HG02981 (cell line): ENCODE data around the gene DCLK1.
"Not testable (repeated sequence)": the region's sequence is repeated elsewhere in the genome, so short reads cannot be mapped to it uniquely, and the experiment has no call there.

Experiments
- ATAC-seq: cut with Tn5 transposase; IDR thresholded peaks from one replicate; pipeline ENCODE4 v1.9.1; 2021; ENCODE audit warnings: mild to moderate bottlenecking, moderate library complexity; ENCODE audit not compliant: unreplicated experiment

DCLK1 gene

DNA sequence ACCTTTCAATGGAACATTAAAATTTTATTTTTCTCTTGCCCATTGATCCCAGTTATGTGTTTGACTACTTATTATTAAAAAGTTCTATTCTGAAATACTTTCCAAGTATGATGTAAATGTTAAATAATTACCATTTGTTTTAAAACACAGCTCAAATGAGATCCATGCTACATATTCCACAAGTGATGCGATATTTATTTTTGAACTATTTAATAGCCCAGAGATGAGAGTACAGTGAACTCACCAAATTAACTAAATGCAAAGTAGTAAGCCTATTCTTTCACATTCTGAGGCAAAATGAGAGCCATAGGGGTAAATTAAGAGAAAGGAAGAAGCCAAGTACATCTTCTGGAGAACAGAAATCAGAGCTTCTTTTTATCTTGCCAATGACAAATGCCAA is 1.2 kb upstream of the DCLK1 start:
- no peak for ATAC-seq

DNA sequence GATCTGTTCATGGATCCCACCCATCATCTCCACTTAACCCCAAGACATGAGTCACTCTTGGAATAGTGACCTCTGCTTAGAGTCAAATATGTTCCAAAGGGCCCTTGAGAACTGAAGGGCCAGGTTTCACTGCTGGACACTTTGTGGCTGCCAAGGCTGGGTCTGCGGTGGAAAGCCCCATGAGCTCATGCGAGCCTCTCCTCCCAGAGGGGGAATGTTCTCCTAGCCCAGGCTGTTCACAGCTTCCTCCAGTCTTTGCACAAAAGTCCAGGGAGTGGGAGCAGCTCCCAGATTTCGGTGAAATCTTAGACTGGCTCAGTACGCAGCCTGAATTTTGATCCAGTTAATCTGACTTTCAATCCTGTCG is 732 bp upstream of the DCLK1 start:
- no peak for ATAC-seq

DNA sequence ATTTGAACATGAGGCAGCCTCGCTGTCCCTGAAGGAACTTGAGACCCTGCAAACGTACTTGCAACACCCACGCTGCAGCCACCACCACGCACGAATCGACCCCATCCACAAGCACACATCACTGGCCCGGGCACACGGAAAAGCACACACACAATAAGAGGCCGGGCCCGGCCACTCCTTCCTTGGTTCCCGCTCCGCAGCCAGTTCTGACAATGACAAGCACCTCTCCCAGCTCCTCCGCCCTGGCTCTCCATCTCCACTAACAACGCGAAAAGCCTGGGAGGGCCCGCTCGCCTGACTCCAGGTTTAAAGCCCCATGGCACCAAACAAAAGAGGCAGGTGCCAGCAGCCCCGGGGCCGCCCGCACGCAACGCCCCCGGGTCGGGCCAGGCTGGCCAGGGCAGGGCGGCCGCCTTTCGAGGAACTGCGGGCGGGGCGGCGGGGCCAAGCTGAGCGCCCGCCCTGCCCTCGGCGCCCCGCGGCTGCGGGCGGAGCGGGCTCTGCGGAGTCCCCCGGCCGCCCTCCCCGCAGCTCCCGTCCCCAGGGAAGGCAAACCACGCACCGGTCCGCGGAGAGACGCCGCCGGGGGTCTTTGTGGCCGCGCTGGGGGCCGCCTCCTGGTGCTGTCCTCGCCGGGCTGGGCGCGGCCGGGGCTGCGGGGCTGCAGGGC is 495 bp downstream of the DCLK1 start:
- no peak for ATAC-seq

GRCh38 chr13:36130193-36130551 is 1.0 kb downstream of the DCLK1 start:
- ATAC-seq: no peak

DNA sequence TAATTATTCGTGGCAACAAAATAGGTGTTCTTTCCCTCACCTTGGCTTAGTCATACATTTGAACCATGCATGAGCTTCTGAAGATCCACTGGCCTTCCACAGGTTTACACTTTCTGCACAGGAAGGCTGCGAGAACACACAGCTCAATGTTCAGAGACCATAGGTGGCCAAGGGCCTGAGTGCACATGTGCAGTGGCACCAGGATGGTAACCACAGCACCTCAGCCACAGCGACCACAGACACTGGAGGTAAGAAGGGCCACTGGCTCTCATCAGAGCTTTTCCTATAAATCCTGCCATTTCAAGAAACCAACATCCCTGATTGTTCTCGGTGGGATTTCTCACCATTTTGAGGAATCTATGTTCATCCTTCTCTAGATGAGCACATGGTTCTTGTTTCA is 1.6 kb downstream of the DCLK1 start:
- no peak for ATAC-seq

DNA sequence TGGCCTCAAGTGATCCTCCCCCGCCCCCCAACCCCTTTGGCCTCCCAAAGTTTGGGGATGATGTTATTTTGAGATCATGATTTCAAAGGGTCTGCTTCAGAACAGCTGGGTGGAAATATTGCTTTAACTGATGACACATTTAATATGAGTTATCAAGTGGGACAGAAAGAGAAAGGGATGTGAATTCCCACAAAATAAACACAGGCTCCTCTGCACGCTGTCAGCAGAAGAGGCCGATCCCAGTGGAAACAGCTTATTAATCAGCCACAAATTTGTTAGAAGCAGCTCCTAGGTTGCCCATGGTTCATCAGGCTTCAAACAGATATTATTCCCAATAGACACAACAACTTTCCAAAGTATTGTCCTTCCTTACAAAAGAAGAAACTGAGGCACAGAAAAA is 4.7 kb downstream of the DCLK1 start:
- ATAC-seq: no peak

GRCh38 chr13:36125841-36126240 is 5.3 kb downstream of the DCLK1 start:
- no peak for ATAC-seq

GRCh38 chr13:36124236-36124822 is 6.9 kb downstream of the DCLK1 start:
- no peak for ATAC-seq

DNA sequence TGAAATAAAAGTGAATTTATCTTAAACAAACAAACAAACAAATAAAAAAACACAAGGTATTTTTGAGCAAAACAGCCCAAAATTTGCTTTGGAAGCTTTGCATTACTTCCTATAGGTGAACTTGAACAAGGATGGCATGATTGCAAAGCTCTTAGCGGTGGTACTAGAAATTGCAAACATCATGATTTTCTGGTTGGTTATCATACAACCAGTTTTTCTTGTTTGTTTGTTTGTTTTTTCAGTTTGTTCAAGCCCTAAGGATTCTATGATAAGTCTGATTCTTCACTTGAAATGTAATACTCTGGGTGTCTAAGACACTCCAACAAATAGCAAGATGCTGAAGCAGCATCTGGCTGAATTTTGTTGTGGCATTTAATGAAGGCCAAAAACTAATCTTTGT is 15.9 kb downstream of the DCLK1 start:
- no peak for ATAC-seq

GRCh38 chr13:36114233-36114632 is 16.9 kb downstream of the DCLK1 start:
- ATAC-seq: no peak

- ATAC-seq: no peak
These were observed 22.2 kb downstream of the DCLK1 start for GRCh38 chr13:36108954-36109353.

GRCh38 chr13:36108342-36108741 is 22.8 kb downstream of the DCLK1 start:
- no peak for ATAC-seq

- ATAC-seq: no peak
These were observed 23.7 kb downstream of the DCLK1 start for GRCh38 chr13:36107521-36107920.

- ATAC-seq: no peak
These were observed 25.5 kb downstream of the DCLK1 start for GRCh38 chr13:36105726-36106125.

GRCh38 chr13:36102721-36103120 is 28.5 kb downstream of the DCLK1 start:
- no peak for ATAC-seq

DNA sequence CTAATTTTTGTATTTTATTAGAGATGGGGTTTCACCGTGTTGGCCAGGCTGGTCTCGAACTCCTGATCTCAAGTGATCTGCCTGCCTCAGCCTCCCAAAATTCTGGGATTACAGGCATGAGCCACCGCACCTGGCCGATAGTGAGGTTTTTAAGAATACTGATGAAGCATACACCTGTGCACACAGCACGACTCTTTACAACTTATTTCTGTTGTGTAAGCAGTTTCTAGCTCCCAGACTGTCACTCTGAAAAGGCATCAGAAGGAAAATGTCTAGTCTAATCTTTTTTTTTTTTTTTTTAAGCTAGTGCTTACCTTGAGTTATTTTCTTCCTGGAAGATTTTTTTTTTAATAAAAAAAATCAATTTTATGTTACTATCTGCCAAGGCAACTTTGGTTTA is 29.3 kb downstream of the DCLK1 start:
- not testable (repeated sequence) for ATAC-seq

DNA sequence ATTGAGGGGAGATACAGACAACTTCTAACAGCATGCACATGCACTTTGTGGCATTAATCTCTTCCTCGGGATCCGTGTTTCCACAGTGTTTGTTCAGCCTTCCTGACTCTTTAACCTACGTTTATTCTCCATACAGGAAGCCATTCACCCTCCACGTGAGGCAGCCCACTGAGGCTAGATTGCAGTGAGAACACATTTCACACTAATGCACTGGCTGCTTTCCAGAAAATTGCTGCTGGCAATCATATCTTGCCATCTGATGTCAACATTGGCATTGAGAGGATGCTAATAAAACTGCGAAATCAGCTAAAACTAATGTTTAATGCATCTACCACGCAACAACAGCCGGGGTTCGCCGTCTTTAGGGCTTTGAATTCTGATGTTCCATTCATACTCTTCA is 30.0 kb downstream of the DCLK1 start:
- no peak for ATAC-seq

DNA sequence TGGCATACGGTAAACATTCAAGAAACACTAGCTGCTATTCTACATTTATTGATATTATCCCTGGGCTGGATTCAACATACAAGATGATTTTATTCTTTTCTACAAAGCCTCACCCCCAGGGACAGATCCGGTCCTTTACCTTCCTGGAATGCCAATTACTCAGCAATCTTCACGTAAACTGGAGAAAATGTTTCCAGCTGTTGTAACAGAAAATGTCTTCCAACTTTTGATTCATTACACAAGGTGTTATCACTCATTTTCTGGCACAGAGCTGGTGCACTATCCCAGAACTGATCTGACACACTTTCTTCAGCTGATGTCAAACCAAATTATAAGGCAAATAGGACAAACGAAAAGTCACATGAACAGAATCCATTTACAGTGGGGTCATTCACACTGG is 33.1 kb downstream of the DCLK1 start:
- ATAC-seq: no peak

DNA sequence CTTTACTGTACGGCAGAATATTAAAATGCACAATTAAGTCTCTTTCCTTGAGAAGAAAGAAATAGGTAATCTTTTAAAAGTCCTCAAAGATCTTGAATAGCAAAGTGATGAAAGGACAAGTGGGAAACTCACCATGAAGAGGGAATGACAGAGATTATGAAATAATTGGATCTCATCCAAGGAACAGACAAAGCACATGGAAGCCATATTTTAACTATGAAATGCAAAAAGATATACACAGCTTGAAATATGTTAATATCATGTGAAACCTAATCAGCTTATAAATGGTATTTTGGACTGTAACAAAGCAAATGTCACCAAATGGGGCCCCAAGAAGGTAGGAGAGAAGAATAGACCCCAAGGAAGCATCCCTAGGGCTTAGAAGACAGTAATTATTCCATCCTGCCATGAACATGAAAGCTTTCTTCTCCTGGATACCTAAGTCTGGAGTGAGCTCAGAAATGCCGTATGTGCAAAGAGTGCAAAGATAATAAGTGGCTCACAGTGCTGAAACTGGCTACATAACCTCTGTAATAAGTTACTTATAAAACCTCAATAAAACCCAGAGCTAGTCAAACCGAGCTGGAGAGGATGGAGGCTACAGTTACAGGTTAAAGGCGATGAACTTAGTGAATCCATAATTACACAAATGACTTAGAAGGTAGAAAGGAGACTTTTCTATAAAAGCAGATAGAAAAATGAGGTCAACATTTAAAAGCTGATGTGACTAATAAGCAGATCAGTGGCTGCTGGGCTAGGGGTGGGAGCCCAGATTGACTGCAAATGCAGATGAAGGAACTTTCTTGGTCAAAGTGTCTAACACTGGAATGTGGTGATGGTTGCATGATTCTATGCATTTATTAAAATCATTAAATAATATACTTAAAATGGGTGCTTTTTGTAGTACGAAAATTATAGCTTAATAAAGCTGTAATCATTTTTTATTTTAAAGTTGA is 34.4 kb downstream of the DCLK1 start:
- no peak for ATAC-seq

GRCh38 chr13:36094478-36094877 is 36.7 kb downstream of the DCLK1 start:
- ATAC-seq: no peak

DNA sequence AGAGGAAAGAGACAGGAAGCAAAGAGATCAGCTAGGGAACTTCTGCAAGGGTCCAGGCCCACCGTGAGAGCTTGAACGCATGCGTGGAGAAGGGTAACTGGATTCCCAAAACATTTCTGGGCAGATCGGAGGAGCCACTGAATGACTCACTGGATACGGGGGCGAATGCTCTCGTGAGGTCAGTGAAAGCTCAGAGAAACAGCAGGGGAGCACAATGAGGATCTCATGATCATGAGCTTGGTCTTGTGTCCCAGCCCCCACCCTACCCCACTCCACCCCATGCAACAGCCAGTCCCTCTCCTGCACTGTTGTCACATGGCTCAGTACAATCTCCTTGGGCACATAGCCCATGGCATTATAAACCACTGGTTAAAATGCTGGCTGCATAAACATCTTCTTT is 40.6 kb downstream of the DCLK1 start:
- ATAC-seq: no peak

GRCh38 chr13:36089130-36089647 is 42.0 kb downstream of the DCLK1 start:
- no peak for ATAC-seq
